ENCODE results near the gene PTRH1.

- TF ChIP-seq SP2 (CRISPR knock-in tag; IDR thresholded peaks at IDR 0.05): no peak
- no peak for TF ChIP-seq RNF2 (conservative IDR thresholded peaks at IDR 0.05; ENCODE audit: low read depth)
- no peak for TF ChIP-seq TCF7L2 (IDR thresholded peaks at IDR 0.05; ENCODE audit: low read depth, low read length)
- TF ChIP-seq CTCF (CRISPR knock-in tag; IDR thresholded peaks at IDR 0.05): no peak
Observed at GRCh38 chr9:127735530-127736185, 20.2 kb upstream of the PTRH1 start.
